GM12872 (cell line): ENCODE results near the gene PAM16.

Experiments
- TF ChIP-seq, protein P1 (sequence below): IDR thresholded peaks from 3 replicates; pipeline ENCODE4 v1.5.1; 2011; ENCODE audit warnings: low read depth, mild to moderate bottlenecking, low read length, moderate library complexity; ENCODE audit not compliant: insufficient read depth

The PAM16 gene

DNA sequence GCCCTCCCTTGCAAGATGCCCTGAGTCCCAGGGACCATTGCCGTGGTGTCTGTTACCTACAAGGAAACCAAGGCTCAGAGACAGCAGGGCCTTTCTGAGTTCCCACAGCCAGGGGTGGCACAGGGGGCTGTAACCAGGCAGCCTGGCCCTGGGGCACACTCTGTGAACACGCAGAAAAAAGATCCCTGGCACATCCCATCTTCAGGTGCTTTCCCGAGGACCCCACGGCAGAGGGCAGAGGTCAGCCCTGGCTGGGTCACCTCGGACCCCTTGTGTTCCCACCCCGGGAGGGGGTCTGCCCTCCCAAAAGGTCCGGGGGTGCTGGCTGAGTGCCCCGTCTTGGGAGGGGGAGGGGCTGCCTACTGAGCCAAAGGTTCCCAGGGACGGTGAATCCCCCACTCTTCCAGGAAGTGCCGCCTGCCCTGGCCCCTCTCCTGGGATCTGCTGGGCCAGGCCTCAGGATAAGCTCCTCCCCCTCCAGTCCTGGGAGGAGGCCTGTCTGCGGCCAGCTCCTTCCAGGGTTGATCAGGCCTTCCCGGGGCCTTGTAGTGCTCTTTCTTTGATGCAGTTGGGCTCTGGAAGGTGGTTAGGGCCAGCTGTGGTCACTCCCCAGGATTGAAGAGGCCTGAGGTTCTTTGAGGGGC is 27.2 kb downstream of the PAM16 start:
- TF ChIP-seq, protein P1, sequence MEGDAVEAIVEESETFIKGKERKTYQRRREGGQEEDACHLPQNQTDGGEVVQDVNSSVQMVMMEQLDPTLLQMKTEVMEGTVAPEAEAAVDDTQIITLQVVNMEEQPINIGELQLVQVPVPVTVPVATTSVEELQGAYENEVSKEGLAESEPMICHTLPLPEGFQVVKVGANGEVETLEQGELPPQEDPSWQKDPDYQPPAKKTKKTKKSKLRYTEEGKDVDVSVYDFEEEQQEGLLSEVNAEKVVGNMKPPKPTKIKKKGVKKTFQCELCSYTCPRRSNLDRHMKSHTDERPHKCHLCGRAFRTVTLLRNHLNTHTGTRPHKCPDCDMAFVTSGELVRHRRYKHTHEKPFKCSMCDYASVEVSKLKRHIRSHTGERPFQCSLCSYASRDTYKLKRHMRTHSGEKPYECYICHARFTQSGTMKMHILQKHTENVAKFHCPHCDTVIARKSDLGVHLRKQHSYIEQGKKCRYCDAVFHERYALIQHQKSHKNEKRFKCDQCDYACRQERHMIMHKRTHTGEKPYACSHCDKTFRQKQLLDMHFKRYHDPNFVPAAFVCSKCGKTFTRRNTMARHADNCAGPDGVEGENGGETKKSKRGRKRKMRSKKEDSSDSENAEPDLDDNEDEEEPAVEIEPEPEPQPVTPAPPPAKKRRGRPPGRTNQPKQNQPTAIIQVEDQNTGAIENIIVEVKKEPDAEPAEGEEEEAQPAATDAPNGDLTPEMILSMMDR, result no peak

DNA sequence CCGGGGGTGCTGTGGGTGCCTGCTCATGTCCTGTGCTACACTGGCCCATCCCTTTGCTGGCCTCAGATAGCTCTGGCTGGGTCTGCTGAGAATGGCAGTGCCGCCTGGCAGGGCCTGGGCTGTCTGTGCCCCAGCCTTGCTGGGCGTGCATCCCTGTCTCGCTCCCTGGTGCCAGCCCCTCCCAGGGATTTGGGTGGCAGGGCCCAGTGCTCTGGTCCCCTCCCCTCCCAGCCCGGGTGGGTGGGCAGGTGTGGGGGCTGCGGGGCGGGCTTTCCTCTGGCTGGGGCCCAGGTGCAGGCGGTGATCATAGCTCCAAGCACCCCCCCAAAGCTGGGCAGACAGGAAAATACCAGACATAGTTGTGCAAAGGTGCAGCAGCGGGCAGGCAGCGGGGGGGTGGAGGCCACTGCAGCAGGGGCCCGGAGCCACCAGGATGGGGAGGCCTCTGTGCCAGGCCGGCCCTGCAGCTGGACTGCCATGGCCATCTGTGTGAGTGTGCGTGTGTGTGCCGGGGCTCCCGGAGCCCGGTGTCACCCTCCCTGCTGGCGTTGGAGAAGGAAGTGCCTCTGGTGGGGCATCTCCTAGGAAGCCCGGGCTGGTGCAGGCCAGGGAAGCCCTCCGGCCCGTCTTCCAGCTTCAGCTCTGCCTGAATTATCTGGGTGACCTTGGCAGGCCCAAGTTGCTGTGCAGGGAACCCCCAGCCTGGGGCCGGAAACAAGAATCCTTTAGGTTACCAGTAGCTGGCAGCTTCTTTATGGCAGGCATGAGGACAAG is 27.9 kb downstream of the PAM16 start:
- TF ChIP-seq, protein P1, result no peak

DNA sequence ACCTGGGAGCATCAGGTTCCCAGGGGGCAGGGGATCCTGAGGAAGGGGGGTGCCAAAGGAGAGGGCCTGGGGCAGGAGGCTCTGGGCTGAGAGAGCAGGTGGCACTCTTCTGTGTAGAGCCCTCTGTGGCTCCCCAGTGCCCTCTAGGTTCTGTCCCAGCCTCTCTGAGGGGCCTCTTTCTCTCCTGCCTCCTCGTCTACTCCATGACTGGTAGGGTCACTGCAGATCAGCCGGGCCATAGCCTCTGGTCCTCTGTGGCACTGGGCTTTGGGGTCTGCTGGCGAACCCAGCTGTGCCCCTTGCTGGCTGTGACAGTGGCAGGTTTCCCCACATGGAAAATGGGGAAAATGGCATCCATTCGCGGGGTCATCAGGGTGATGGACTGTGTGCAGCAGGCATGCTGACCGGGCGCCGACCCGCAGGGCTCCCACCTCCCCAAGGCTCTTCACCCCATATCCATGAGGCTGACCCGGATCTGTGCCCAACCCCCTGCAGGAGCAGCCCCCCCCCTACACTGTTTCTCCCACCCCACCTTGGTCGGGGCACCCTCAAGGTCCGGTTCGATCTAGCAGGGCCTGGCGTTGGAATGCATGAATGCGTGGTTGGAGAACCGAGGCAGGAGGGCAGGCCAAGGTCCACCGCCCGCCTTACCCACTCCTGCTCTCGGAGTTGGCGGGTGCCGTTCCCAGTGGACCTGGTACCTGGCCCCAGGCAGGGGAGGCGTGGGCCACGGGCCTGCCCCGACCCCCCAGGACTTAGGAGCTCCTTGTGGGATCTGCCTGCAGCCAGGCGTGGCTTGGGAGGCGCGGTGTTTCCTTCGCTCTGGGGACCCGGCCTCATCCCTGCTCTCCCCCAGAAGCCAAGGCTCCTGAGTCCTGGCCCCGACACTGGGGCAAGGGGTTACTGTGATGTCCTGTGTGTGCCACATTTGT is 28.7 kb downstream of the PAM16 start:
- TF ChIP-seq, protein P1, result no peak

DNA sequence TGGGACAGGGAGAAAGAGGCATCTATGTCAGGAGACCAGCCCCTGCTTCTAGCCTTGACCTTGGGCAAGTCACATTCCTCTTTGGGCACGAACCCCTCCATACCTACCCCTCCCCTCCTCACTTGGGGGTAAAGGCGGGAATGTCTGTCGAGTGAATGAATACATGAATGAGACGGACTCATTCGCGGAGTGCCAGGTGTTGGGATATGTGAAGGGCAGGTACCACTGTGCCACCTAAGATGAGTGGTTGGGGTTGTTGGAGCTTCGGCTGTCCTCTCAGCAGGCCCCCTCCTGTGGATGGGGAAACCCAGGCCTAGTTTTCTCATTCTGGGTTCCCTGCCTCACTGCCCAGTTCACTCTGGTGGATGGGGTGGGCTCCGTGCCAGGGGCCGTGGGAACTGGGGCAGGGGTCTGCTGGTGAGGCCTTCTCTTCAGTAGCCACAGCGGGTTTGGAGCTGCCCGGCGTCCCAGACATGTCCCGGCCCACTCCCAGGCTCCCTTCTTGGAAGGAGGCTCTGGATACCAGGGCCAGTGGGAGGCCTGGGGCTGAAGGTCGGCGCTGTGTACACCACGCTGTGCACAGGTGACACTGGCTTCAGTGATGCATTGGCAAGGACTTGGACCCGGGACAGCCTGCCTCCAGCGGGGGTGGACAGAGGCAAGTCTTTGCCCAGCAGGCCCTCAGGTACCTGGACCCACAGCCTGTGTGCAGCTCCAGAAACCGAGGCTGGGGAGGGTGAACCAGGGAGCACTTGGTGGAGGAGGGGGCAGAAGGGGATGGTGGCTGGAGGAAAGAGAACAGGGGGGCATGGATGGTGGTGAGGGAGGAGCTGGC is 29.6 kb downstream of the PAM16 start:
- TF ChIP-seq, protein P1, result no peak

DNA sequence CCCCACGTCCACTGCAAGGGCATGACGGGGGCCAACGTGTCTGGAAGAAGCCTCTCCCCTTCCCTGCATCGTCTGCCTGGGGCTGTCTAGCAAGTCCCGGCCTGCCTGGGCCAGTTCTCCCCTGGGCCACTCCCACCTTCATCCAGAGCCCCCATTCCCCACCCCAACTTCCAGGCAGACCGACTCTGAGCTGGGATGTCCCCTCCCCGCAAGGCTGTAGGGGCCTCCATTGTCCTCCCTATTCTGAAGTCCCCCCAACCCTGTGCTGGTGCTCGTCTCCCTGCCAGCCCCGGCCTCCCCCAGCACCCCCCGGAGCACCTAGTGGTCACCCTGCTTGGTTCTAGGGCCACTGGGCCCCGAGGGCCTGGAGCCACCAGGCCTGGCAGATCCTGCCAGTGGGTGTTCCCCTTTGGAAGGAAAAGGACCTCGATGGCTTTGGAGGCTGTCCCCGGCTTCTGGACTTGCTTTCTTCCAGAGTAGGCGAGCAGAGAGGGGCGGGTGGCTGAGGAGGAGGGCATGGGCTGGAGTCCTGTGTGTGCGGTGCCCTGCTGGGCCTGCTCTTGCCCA is 30.5 kb downstream of the PAM16 start:
- TF ChIP-seq, protein P1, result no peak

DNA sequence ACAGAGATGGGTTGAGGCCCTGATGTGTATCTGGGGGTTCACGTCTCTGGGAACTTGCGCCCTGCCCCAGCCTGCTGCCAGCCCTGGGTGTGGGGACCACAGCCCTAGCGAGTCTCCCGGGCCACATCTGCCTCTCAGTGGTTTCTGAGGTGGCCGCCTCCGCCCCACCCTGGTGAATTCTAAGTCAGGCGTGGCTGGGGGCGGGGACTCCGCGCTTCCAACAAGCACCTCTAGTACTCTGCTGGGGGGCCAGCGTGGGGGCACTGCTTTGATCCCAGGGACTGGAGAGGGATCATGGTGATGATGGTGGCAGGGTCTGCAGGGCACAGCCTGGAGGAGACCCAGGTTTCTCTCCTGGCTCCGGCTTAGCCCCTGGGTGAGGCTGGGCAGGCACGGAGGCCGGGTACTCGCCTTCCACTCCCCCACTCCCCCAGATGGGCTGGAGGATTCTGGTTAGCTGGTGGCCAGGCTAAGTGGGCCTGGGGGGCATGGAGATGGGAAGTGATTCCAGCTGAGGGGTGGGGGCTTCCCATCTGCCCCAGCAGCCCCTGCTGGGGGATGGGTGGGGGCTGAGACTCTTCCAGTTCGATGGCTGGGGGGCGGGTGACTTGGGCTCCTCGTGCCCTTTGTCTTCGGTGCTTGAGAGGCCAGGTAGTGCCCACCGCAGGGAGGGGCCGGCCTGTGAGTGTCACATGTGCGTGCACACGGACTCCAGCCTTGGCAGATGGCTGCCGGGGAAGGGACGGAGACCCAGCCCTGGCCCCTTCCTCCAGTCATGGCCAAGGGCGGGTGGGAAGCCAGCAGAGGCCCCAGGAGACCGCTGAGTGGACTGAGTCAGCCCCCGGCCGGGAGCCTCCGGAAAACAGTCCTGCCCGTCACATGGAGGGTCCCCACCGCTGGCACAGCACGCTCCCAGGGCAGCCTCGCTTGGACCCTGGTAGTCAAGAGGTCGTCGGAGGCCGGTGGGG is 31.4 kb downstream of the PAM16 start:
- TF ChIP-seq, protein P1, result no peak
